Measurements from ENCODE around the gene AP5Z1. TPM values are rescaled to one million over a fixed set of nuclear protein-coding genes. Genes with fewer than 3 reads are reported as not detected.
A peak's percentile ranks its signal among the peaks of the same experiment; 100 is the strongest.

AP5Z1 gene
- total RNA-seq, 1 experiment from 2014 or later, result 66.8 TPM

- DNase-seq, result no peak
- H3K4me3 ChIP-seq (ENCODE audit: low read depth, low read length), result no peak overlapping the region
- intact Hi-C loops (cut with micrococcal nuclease; ENCODE audit: unreplicated experiment), result no loop called here
- no peaks in the 10 kb centered on the region for H3K27me3 Mint-ChIP-seq (ENCODE audit: insufficient read depth, unreplicated experiment)
- ChIA-PET POLR2A (interaction anchor here (0.6 to 1.4 kb wide), 3 partner anchors 30 to 1506 kb away, joined by 3 to 6 read pairs (median 4); partner anchors contain the start of gene AP5Z1), CTCF (no interaction called here)
- peaks cover 7% of the 10 kb centered on the region for H3K36me3 ChIP-seq (ENCODE audit: control insufficient read depth, insufficient read depth, low read length)
- H3K4me3 Mint-ChIP-seq (ENCODE audit: unreplicated experiment), result peak overlapping the region; percentile 9
- BruUV-seq (replicated peaks), result TSS peak; percentile 50
- peak overlapping the region; percentile 84 for H3K27ac Mint-ChIP-seq (ENCODE audit: unreplicated experiment)
- H3K27me3 ChIP-seq (replicated peaks; ENCODE audit: control insufficient read depth, insufficient read depth, low read length), result no peaks in the 10 kb centered on the region
- H3K9me3 Mint-ChIP-seq (ENCODE audit: unreplicated experiment), result no peaks in the 10 kb centered on the region
- H3K9me3 ChIP-seq, result no peaks in the 10 kb centered on the region
- peaks cover 11% of the 10 kb centered on the region for H3K4me1 Mint-ChIP-seq (ENCODE audit: low read depth, unreplicated experiment)
- peaks cover 98% of the 10 kb centered on the region for H3K36me3 Mint-ChIP-seq (ENCODE audit: insufficient read depth, unreplicated experiment)
- peaks cover 19% of the 10 kb centered on the region for H3K4me1 ChIP-seq
- TF ChIP-seq, protein P1, sequence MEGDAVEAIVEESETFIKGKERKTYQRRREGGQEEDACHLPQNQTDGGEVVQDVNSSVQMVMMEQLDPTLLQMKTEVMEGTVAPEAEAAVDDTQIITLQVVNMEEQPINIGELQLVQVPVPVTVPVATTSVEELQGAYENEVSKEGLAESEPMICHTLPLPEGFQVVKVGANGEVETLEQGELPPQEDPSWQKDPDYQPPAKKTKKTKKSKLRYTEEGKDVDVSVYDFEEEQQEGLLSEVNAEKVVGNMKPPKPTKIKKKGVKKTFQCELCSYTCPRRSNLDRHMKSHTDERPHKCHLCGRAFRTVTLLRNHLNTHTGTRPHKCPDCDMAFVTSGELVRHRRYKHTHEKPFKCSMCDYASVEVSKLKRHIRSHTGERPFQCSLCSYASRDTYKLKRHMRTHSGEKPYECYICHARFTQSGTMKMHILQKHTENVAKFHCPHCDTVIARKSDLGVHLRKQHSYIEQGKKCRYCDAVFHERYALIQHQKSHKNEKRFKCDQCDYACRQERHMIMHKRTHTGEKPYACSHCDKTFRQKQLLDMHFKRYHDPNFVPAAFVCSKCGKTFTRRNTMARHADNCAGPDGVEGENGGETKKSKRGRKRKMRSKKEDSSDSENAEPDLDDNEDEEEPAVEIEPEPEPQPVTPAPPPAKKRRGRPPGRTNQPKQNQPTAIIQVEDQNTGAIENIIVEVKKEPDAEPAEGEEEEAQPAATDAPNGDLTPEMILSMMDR (IDR thresholded peaks at IDR 0.05; ENCODE audit: insufficient read depth in 1 of 2, low read depth in 1 of 2, low read length in 1 of 2, severe bottlenecking in 1 of 2, unreplicated experiment in 1 of 2), result no peak
Observed at GRCh38 chr7:4745265-4745919, 30.0 kb upstream of the AP5Z1 start.

DNA sequence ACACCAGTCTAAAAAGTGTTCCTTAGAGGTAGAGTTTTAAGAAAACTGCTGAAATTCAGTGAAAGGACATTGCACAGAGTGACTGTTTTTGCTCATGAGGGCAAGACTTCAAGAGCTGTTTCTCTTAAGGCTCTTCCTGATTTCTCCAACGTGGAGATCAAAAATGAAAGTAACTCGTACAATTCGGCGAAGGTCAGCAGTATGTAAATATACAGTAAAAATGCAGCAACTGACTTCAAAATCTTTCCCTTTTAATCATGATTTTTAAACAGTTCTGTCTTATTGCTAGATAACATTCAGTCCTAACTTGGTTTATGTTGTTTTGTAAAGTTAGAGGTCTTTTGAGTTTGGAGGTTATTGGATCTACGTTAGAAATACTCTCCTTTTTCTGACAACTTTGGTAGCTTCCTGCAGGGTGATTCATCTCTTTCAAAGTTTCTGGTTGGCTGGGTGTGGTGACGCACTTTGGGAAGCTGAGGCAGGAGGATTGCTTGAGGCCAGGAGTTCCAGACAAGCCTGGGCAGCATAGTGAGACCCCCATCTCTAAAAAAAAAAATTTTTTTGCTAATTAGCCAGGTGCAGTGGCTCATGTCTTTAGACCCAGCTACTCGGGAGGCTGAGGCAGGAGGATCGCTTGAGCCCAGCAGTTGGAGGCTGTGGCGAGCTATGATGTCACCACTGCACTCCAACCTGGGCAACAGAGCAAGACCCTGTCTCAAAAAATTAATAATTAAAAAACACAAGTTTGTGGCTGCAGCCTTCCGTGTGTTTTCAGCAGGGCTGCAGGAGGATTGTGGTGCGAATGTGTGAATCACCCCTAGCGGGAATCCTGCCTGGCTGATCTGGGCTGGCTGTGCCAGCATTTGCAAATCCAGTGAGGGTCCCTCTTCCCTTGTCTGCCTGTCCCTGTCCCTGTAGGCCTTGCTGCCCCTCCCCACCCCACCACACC is 29.2 kb upstream of the AP5Z1 start:
- POLR2A ChIA-PET, result interaction anchor here (0.7 kb wide), 1 partner anchor 29 kb away, joined by 3 read pairs; the partner anchor contains the start of gene AP5Z1
- intact Hi-C loops (cut with micrococcal nuclease; ENCODE audit: unreplicated experiment), result no loop called here
- peak overlapping the region; percentile 84 for H3K27ac Mint-ChIP-seq (ENCODE audit: unreplicated experiment)
- no peak overlapping the region for H3K4me3 Mint-ChIP-seq (ENCODE audit: unreplicated experiment)
- peaks cover 98% of the 10 kb centered on the region for H3K36me3 Mint-ChIP-seq (ENCODE audit: insufficient read depth, unreplicated experiment)
- Histone ChIP-seq H3K36me3 (ENCODE audit: control insufficient read depth, insufficient read depth, low read length) (peaks cover 7% of the 10 kb centered on the region), H3K4me3 (ENCODE audit: low read depth, low read length) (no peak overlapping the region), H3K4me1 (peaks cover 19% of the 10 kb centered on the region), H3K9me3 (no peaks in the 10 kb centered on the region), H3K27me3 (replicated peaks; ENCODE audit: control insufficient read depth, insufficient read depth, low read length) (no peaks in the 10 kb centered on the region)
- DNase-seq, result no peak
- CTCF ChIA-PET, result no interaction called here
- TF ChIP-seq, protein P1 (IDR thresholded peaks at IDR 0.05; ENCODE audit: insufficient read depth in 1 of 2, low read depth in 1 of 2, low read length in 1 of 2, severe bottlenecking in 1 of 2, unreplicated experiment in 1 of 2), result no peak
- H3K4me1 Mint-ChIP-seq (ENCODE audit: low read depth, unreplicated experiment), result peaks cover 11% of the 10 kb centered on the region
- no peaks in the 10 kb centered on the region for H3K9me3 Mint-ChIP-seq (ENCODE audit: unreplicated experiment)
- H3K27me3 Mint-ChIP-seq (ENCODE audit: insufficient read depth, unreplicated experiment), result no peaks in the 10 kb centered on the region
- BruUV-seq (replicated peaks), result no TSS peak

GRCh38 chr7:4747013-4747412 is 28.4 kb upstream of the AP5Z1 start:
- H3K36me3 Mint-ChIP-seq (ENCODE audit: insufficient read depth, unreplicated experiment), result peaks cover 94% of the 10 kb centered on the region
- H3K4me1 ChIP-seq, result peaks cover 23% of the 10 kb centered on the region
- H3K9me3 Mint-ChIP-seq (ENCODE audit: unreplicated experiment), result no peaks in the 10 kb centered on the region
- H3K27me3 Mint-ChIP-seq (ENCODE audit: insufficient read depth, unreplicated experiment), result no peaks in the 10 kb centered on the region
- no peak overlapping the region for H3K4me3 ChIP-seq (ENCODE audit: low read depth, low read length)
- H3K4me1 Mint-ChIP-seq (ENCODE audit: low read depth, unreplicated experiment), result peaks cover 11% of the 10 kb centered on the region
- ChIA-PET CTCF (no interaction called here), POLR2A (no interaction called here)
- no peak overlapping the region for H3K4me3 Mint-ChIP-seq (ENCODE audit: unreplicated experiment)
- no peaks in the 10 kb centered on the region for H3K27me3 ChIP-seq (replicated peaks; ENCODE audit: control insufficient read depth, insufficient read depth, low read length)
- H3K36me3 ChIP-seq (ENCODE audit: control insufficient read depth, insufficient read depth, low read length), result peaks cover 7% of the 10 kb centered on the region
- TF ChIP-seq, protein P1 (IDR thresholded peaks at IDR 0.05; ENCODE audit: insufficient read depth in 1 of 2, low read depth in 1 of 2, low read length in 1 of 2, severe bottlenecking in 1 of 2, unreplicated experiment in 1 of 2), result no peak
- DNase-seq, result no peak
- BruUV-seq (replicated peaks), result no TSS peak
- intact Hi-C loops (cut with micrococcal nuclease; ENCODE audit: unreplicated experiment), result no loop called here
- no peaks in the 10 kb centered on the region for H3K9me3 ChIP-seq
- H3K27ac Mint-ChIP-seq (ENCODE audit: unreplicated experiment), result no peak overlapping the region

All from Caco-2 (cell line).